WTC11 (cell line): Measurements from ENCODE around the gene MAGI2. TPM values are rescaled to one million over a fixed set of nuclear protein-coding genes. Genes with fewer than 3 reads are reported as not detected.

Source experiments
- ATAC-seq: fragments of 200-7000 bp; cut with Tn5 transposase; 2 replicates; pipeline ENCODE4 v1.10.0; 2021; ENCODE audit warnings: mild to moderate bottlenecking, moderate library complexity
- CTCF ChIA-PET: fragments of 300-600 bp; sonication (Branson Sonifier 250); formaldehyde crosslinking; loops from one replicate; lab custom pipeline; 2021; ENCODE audit warnings: antibody characterized with exemption; lab: Charles Lee
- POLR2A ChIA-PET: fragments of 350-600 bp; sonication (Branson Sonifier 250); formaldehyde crosslinking; loops from one replicate; lab custom pipeline; 2021; ENCODE audit warnings: antibody characterized with exemption; lab: Charles Lee
- DNase-seq: peaks from one replicate; pipeline ENCODE4 v3.0.0; 2021; ENCODE audit warnings: low spot score
- H3K27ac Mint-ChIP-seq: 2 replicates; pipeline ENCODE4 v1.8.0; 2021; ENCODE audit warnings: mixed read lengths
- H3K27me3 Mint-ChIP-seq: 2 replicates; pipeline ENCODE4 v1.8.0; 2021; ENCODE audit warnings: low read depth, mild to moderate bottlenecking, moderate library complexity, mixed read lengths
- H3K36me3 Mint-ChIP-seq: 2 replicates; pipeline ENCODE4 v1.8.0; 2021; ENCODE audit warnings: mixed read lengths
- H3K4me1 Mint-ChIP-seq: 2 replicates; pipeline ENCODE4 v1.8.0; 2022; ENCODE audit warnings: mixed read lengths
- H3K4me3 Mint-ChIP-seq: 2 replicates; pipeline ENCODE4 v1.8.0; 2021; ENCODE audit warnings: mild to moderate bottlenecking, moderate library complexity, mixed read lengths
- H3K9me3 Mint-ChIP-seq: 2 replicates; pipeline ENCODE4 v1.8.0; 2021; ENCODE audit warnings: mixed read lengths
- CBFB ChIP-seq: sonication (generic); formaldehyde crosslinking; IDR thresholded peaks from 2 replicates; pipeline ENCODE4 v1.8.1; 2022; ENCODE audit warnings: mild to moderate bottlenecking, low read depth, missing genetic modification reagents
- CREM ChIP-seq: sonication (generic); formaldehyde crosslinking; IDR thresholded peaks from 2 replicates; pipeline ENCODE4 v1.8.1; 2022; ENCODE audit warnings: mild to moderate bottlenecking, missing genetic modification reagents, moderate library complexity
- ESRRA ChIP-seq: sonication (generic); formaldehyde crosslinking; IDR thresholded peaks from 2 replicates; pipeline ENCODE4 v1.8.1; 2022; ENCODE audit warnings: mild to moderate bottlenecking, missing genetic modification reagents, borderline replicate concordance
- KAT7 ChIP-seq: sonication (generic); formaldehyde crosslinking; IDR thresholded peaks from 2 replicates; pipeline ENCODE4 v1.8.1; 2023; ENCODE audit warnings: missing genetic modification reagents, mild to moderate bottlenecking, borderline replicate concordance
- NFATC4 ChIP-seq: fragments of 250-450 bp; sonication (Bioruptor Pico); IDR thresholded peaks from 2 replicates; pipeline ENCODE4 v1.9.0; 2021; ENCODE audit warnings: mild to moderate bottlenecking
- NFE2L1 ChIP-seq: sonication (generic); formaldehyde crosslinking; IDR thresholded peaks from 2 replicates; pipeline ENCODE4 v1.8.1; 2023; ENCODE audit warnings: missing genetic modification reagents
- NFYB ChIP-seq: sonication (generic); formaldehyde crosslinking; conservative IDR thresholded peaks from 2 replicates; pipeline ENCODE4 v1.8.0; 2022; ENCODE audit warnings: low read depth, missing genetic modification reagents
- NR3C1 ChIP-seq: sonication (generic); formaldehyde crosslinking; conservative IDR thresholded peaks from 2 replicates; pipeline ENCODE4 v1.8.1; 2023; ENCODE audit warnings: low read depth, mild to moderate bottlenecking, missing genetic modification reagents
- PRRX2 ChIP-seq: fragments of 250-450 bp; sonication (Bioruptor Pico); IDR thresholded peaks from 2 replicates; pipeline ENCODE4 v1.8.0; 2021; ENCODE audit warnings: mild to moderate bottlenecking
- SMAD4 ChIP-seq: sonication (generic); formaldehyde crosslinking; IDR thresholded peaks from 2 replicates; pipeline ENCODE4 v1.8.0; 2022; ENCODE audit warnings: mild to moderate bottlenecking, missing genetic modification reagents
- SP1 ChIP-seq: sonication (generic); formaldehyde crosslinking; conservative IDR thresholded peaks from 2 replicates; pipeline ENCODE4 v1.8.1; 2022; ENCODE audit warnings: missing genetic modification reagents
- ZNF121 ChIP-seq: sonication (generic); formaldehyde crosslinking; IDR thresholded peaks from 2 replicates; pipeline ENCODE4 v1.8.0; 2023; ENCODE audit warnings: missing genetic modification reagents
- ZNF263 ChIP-seq: sonication (generic); formaldehyde crosslinking; IDR thresholded peaks from 2 replicates; pipeline ENCODE4 v1.8.1; 2022; ENCODE audit warnings: low read depth, mild to moderate bottlenecking, moderate library complexity, missing genetic modification reagents
- total RNA-seq: library from RNA; stranded (reverse); gene quantifications from 3 replicates; pipeline ENCODE4 v1.2.3, GENCODE V29; 2021
- TF ChIP-seq, protein P1 (sequence below): fragments of 250-450 bp; sonication (Bioruptor Pico); IDR thresholded peaks from 2 replicates; pipeline ENCODE4 v2.1.2; 2022; ENCODE audit warnings: mild to moderate bottlenecking, moderate library complexity
- TF ChIP-seq, protein P2 (sequence below): sonication (generic); formaldehyde crosslinking; IDR thresholded peaks from 2 replicates; pipeline ENCODE4 v1.8.1; 2022; ENCODE audit warnings: low read depth, missing genetic modification reagents, borderline replicate concordance
- TF ChIP-seq, protein P3 (sequence below): sonication (generic); formaldehyde crosslinking; IDR thresholded peaks from 2 replicates; pipeline ENCODE4 v1.8.0; 2023; ENCODE audit warnings: mild to moderate bottlenecking, missing genetic modification reagents
- TF ChIP-seq, protein P4 (sequence below): fragments of 250-450 bp; sonication (Bioruptor Pico); IDR thresholded peaks from 2 replicates; pipeline ENCODE4 v1.9.0; 2021; ENCODE audit warnings: moderate library complexity, mild to moderate bottlenecking, inconsistent platforms, borderline replicate concordance
- TF ChIP-seq, protein P5 (sequence below): sonication (generic); formaldehyde crosslinking; IDR thresholded peaks from 2 replicates; pipeline ENCODE4 v1.8.0; 2022; ENCODE audit warnings: missing genetic modification reagents
- TF ChIP-seq, protein P6 (sequence below): sonication (generic); formaldehyde crosslinking; IDR thresholded peaks from 2 replicates; pipeline ENCODE4 v1.8.1; 2023; ENCODE audit warnings: mild to moderate bottlenecking, missing genetic modification reagents

Gene MAGI2
- total RNA-seq, 1 experiment from 2014 or later: 26.6 TPM

DNA sequence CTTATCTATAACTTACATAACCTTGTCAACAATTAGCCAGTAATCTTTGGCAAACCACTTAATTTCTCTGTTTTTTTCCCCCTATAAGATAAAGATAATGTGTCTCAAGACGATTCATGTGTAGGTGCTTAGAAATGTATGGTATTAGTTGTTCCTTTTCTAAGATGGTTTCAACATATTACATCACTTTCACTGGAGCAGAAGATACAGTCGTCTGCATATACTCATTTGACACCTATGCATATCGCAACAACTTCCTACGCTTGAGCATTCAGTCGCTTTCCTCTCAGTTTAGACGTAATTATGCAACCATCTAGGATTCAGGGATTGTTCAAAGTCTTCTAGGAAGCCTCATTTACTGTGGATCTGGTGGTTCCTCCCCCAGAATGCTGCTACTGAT lies 1258.2 kb downstream of the MAGI2 start:
- Mint-ChIP-seq H3K4me1 (peaks cover 6% of the 10 kb centered on the region), H3K27me3 (no peaks in the 10 kb centered on the region), H3K4me3 (no peak overlapping the region), H3K36me3 (no peaks in the 10 kb centered on the region), H3K27ac (no peak overlapping the region), H3K9me3 (no peaks in the 10 kb centered on the region)
- TF ChIP-seq PRRX2 (CRISPR knock-in tag) (no peak), ESRRA (CRISPR knock-in tag) (no peak)
- ChIA-PET POLR2A (no interaction called here), CTCF (no interaction called here)
- DNase-seq (no peak), ATAC-seq (no peak)

DNA sequence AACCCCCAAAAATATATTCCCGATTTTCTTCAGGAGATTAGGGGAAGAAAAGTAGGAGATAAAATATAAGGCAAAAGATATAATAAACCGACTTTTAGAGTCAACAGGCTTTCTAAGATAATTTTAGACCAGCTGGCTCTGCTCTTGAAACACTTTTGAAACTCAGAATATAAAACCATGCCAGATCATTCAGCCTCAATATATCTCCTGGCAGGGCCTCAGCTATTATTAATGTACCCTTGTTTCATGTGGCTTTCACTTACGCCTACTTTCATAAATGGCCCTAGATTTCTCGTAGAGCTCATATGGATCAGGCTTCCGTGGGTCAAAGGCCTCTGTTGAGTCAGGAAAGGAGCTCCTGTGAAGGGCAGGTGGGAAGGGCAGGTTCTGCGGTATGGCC lies 1258.9 kb downstream of the MAGI2 start:
- Mint-ChIP-seq H3K4me1 (peaks cover 6% of the 10 kb centered on the region), H3K9me3 (no peaks in the 10 kb centered on the region)
- POLR2A ChIA-PET: no interaction called here

DNA sequence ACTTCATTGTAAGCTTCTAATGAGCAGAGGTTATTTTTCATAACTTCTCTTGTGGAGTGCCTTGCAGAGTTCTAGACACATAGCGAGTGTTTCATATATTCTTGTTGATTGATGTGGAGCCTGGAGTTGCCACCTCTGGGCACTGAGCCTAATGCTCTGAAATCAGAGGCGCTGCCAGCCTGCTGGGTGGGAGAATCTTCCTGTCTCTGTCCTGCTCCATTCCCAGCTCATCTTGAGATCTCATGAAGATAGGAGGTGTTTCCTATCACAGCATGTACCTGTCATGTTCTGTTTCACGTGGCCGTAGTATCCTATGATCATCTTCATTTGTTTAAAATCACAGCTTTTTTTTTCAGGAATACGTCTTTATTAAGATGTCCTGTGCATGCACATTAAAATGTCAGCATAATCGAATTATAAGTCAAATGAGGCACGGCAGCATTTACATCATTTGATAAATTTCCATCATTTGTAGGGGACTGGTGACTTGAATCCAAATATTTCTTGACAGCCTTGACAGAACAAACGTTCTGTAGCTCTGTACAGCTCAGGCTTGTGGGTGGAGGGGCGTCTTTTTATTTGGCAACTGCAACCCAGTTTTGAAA lies 1261.9 kb downstream of the MAGI2 start:
- POLR2A ChIA-PET: no interaction called here
- TF ChIP-seq NR3C1 (CRISPR knock-in tag) (no peak), NFE2L1 (CRISPR knock-in tag) (no peak), ZNF263 (CRISPR knock-in tag) (no peak), ZNF121 (no peak), CREM (CRISPR knock-in tag) (no peak)
- TF ChIP-seq, protein P1, sequence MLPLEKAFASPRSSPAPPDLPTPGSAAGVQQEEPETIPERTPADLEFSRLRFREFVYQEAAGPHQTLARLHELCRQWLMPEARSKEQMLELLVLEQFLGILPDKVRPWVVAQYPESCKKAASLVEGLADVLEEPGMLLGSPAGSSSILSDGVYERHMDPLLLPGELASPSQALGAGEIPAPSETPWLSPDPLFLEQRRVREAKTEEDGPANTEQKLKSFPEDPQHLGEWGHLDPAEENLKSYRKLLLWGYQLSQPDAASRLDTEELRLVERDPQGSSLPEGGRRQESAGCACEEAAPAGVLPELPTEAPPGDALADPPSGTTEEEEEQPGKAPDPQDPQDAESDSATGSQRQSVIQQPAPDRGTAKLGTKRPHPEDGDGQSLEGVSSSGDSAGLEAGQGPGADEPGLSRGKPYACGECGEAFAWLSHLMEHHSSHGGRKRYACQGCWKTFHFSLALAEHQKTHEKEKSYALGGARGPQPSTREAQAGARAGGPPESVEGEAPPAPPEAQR (CRISPR knock-in tag): no peak
- TF ChIP-seq, protein P2, sequence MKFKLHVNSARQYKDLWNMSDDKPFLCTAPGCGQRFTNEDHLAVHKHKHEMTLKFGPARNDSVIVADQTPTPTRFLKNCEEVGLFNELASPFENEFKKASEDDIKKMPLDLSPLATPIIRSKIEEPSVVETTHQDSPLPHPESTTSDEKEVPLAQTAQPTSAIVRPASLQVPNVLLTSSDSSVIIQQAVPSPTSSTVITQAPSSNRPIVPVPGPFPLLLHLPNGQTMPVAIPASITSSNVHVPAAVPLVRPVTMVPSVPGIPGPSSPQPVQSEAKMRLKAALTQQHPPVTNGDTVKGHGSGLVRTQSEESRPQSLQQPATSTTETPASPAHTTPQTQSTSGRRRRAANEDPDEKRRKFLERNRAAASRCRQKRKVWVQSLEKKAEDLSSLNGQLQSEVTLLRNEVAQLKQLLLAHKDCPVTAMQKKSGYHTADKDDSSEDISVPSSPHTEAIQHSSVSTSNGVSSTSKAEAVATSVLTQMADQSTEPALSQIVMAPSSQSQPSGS (CRISPR knock-in tag): no peak
- TF ChIP-seq, protein P3, sequence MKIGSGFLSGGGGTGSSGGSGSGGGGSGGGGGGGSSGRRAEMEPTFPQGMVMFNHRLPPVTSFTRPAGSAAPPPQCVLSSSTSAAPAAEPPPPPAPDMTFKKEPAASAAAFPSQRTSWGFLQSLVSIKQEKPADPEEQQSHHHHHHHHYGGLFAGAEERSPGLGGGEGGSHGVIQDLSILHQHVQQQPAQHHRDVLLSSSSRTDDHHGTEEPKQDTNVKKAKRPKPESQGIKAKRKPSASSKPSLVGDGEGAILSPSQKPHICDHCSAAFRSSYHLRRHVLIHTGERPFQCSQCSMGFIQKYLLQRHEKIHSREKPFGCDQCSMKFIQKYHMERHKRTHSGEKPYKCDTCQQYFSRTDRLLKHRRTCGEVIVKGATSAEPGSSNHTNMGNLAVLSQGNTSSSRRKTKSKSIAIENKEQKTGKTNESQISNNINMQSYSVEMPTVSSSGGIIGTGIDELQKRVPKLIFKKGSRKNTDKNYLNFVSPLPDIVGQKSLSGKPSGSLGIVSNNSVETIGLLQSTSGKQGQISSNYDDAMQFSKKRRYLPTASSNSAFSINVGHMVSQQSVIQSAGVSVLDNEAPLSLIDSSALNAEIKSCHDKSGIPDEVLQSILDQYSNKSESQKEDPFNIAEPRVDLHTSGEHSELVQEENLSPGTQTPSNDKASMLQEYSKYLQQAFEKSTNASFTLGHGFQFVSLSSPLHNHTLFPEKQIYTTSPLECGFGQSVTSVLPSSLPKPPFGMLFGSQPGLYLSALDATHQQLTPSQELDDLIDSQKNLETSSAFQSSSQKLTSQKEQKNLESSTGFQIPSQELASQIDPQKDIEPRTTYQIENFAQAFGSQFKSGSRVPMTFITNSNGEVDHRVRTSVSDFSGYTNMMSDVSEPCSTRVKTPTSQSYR: no peak
- TF ChIP-seq, protein P4, sequence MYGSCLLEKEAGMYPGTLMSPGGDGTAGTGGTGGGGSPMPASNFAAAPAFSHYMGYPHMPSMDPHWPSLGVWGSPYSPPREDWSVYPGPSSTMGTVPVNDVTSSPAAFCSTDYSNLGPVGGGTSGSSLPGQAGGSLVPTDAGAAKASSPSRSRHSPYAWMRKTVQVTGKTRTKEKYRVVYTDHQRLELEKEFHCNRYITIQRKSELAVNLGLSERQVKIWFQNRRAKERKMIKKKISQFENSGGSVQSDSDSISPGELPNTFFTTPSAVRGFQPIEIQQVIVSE (CRISPR knock-in tag): no peak

More for the DNA sequence above, 1258.9 kb downstream of the MAGI2 start:
- DNase-seq: no peak
- no peak overlapping the region for H3K27ac Mint-ChIP-seq
- H3K36me3 Mint-ChIP-seq: no peaks in the 10 kb centered on the region
- no peak for ATAC-seq
- CTCF ChIA-PET: no interaction called here
- H3K27me3 Mint-ChIP-seq: no peaks in the 10 kb centered on the region
- TF ChIP-seq, protein P5, sequence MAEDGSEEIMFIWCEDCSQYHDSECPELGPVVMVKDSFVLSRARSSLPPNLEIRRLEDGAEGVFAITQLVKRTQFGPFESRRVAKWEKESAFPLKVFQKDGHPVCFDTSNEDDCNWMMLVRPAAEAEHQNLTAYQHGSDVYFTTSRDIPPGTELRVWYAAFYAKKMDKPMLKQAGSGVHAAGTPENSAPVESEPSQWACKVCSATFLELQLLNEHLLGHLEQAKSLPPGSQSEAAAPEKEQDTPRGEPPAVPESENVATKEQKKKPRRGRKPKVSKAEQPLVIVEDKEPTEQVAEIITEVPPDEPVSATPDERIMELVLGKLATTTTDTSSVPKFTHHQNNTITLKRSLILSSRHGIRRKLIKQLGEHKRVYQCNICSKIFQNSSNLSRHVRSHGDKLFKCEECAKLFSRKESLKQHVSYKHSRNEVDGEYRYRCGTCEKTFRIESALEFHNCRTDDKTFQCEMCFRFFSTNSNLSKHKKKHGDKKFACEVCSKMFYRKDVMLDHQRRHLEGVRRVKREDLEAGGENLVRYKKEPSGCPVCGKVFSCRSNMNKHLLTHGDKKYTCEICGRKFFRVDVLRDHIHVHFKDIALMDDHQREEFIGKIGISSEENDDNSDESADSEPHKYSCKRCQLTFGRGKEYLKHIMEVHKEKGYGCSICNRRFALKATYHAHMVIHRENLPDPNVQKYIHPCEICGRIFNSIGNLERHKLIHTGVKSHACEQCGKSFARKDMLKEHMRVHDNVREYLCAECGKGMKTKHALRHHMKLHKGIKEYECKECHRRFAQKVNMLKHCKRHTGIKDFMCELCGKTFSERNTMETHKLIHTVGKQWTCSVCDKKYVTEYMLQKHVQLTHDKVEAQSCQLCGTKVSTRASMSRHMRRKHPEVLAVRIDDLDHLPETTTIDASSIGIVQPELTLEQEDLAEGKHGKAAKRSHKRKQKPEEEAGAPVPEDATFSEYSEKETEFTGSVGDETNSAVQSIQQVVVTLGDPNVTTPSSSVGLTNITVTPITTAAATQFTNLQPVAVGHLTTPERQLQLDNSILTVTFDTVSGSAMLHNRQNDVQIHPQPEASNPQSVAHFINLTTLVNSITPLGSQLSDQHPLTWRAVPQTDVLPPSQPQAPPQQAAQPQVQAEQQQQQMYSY (CRISPR knock-in tag): no peak
- TF ChIP-seq KAT7 (CRISPR knock-in tag) (no peak), SMAD4 (CRISPR knock-in tag) (no peak), NFYB (no peak), CBFB (no peak), NFATC4 (no peak), SP1 (no peak), CREM (CRISPR knock-in tag) (no peak)
- TF ChIP-seq, protein P4 (CRISPR knock-in tag): no peak
- TF ChIP-seq, protein P6, sequence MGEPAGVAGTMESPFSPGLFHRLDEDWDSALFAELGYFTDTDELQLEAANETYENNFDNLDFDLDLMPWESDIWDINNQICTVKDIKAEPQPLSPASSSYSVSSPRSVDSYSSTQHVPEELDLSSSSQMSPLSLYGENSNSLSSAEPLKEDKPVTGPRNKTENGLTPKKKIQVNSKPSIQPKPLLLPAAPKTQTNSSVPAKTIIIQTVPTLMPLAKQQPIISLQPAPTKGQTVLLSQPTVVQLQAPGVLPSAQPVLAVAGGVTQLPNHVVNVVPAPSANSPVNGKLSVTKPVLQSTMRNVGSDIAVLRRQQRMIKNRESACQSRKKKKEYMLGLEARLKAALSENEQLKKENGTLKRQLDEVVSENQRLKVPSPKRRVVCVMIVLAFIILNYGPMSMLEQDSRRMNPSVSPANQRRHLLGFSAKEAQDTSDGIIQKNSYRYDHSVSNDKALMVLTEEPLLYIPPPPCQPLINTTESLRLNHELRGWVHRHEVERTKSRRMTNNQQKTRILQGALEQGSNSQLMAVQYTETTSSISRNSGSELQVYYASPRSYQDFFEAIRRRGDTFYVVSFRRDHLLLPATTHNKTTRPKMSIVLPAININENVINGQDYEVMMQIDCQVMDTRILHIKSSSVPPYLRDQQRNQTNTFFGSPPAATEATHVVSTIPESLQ (CRISPR knock-in tag): no peak
- H3K4me3 Mint-ChIP-seq: no peak overlapping the region

More for the DNA sequence above, 1261.9 kb downstream of the MAGI2 start:
- Mint-ChIP-seq H3K4me1 (peaks cover 6% of the 10 kb centered on the region), H3K27ac (no peak overlapping the region), H3K9me3 (no peaks in the 10 kb centered on the region), H3K27me3 (no peaks in the 10 kb centered on the region), H3K36me3 (no peaks in the 10 kb centered on the region), H3K4me3 (no peak overlapping the region)
- CTCF ChIA-PET: no interaction called here
- ATAC-seq (no peak), DNase-seq (no peak)
